ENCODE measurements around the gene PARD6G.
A peak's percentile ranks its signal among the peaks of the same experiment; 100 is the strongest.

The PARD6G gene

GRCh38 chr18:80218341-80219227, 28.7 kb downstream of the PARD6G start:
- peak in 1 of 10 donors; percentile 55 for DNase-seq
- intact Hi-C loops (cut with DNase I): no loop called here

DNA sequence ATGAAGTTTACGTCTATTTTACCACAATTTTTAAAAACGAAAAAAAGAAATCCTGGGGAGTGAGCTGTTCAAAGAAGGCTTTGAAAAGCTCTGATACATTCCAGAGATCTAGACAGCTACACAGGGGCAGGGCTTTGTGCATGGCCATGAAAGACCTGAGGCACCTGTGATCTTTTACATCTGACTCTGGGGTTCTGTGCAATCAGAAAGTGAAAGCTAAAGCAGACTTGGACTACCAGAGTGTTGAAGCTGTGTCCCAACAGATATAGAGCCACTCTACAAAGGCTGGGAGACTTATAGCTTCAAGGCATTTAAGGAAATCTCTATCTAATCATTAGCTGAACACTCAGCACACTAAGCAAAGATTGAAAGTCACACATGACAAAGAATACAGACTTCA, 34.1 kb downstream of the PARD6G start:
- no peak for DNase-seq
- intact Hi-C loops (cut with DNase I): no loop called here

DNA sequence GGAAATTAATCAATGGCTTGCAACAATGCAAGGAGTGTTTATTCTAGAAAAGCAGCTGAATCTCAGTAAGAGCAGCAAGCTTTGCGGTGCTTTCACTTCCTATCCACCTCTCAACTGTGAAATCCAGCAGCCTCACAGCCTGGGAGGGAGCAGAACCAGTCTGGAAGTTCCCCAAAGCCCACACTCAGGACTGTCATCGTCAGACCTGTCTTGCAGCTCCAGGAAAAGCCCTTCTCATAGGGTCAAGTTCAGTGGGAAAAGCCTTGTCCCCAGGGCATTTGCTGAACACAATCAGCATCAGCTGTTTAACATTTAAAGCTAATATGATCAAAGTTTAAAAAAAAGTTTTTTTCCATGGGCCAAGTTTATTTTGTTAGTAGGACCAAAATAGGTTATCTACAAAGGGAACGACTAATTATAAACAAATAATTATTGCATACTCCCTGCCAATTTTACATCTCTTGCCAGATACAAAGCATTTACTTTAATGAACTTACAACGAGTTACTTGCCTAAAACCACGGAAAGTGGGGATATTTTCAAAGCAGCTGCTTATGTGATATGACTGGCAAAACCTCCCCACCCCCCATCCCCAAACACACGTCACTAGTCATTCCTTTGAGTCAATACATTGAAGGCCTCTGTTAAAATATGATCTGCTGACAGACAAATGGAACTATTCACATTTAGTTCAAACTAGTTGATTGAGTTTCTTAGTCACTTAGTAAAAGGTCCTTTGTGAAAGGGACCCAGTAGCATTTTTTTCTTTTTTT, 36.8 kb downstream of the PARD6G start:
- peak in 1 of 10 donors; percentile 61 for DNase-seq
- intact Hi-C loops (cut with DNase I): no loop called here

DNA sequence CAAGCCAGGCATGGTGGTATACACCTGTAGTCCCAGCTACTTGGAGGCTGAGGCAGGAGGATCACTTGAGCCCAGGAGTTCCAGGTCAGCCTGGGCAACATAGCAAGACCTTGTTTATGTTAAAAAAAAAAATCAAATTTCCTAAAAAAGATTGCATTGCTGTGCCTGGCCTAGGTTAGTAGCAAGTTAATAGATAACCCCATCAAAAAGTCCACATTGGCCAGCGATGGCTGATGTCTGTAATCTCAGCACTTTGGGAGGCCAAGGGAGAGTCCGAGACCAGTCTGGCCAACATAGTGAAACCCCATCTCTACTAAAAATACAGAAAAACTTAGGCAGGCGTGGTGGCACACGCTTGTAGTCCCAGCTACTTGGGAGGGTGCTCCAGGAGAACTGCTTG, 38.7 kb downstream of the PARD6G start:
- intact Hi-C loops (cut with DNase I): no loop called here
- DNase-seq: peak in 1 of 10 donors; percentile 39

DNA sequence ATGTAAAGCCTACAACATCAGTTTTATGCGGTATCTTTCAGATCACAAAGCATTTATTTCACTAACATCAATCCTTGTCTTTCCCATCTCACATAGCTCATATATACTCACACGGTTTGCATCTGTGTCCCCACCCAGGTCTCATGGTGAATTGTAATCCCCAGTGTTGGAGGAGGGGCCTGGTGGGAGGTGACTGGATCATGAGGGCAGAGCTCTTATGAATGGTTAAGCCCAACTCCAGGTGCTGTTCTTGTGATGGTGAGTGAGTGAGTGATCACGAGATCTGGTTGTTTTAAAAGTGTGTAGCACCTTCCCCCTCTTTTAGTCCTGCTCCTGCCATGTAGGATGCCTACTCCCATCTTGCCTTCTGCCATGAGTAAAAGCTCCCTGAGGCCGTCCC, 42.0 kb downstream of the PARD6G start:
- intact Hi-C loops (cut with DNase I): no loop called here
- no peak for DNase-seq

- intact Hi-C loops (cut with DNase I): no loop called here
- DNase-seq: no peak
Measured at GRCh38 chr18:80204142-80204541, 43.2 kb downstream of the PARD6G start.

DNA sequence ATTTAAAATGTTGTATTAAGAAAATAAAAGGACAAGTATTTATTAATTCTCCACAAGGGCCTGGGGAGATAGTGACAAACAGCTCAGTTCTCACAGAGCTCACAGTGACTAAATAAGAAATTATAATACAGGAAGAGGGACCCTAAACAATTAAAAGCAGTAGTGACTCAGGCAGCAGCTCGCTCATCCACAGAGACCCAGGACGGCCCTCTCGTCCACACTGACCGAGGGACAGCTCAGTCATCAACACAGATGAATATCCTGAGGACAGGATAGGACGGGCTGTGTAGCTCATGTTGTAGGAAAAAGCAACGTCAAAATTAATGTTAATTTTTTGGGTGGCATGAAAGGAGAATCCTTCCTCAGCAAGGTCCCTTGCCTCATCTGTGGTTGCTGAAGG, 44.1 kb downstream of the PARD6G start:
- peak in 1 of 10 donors; percentile 23 for DNase-seq
- intact Hi-C loops (cut with DNase I): no loop called here

DNA sequence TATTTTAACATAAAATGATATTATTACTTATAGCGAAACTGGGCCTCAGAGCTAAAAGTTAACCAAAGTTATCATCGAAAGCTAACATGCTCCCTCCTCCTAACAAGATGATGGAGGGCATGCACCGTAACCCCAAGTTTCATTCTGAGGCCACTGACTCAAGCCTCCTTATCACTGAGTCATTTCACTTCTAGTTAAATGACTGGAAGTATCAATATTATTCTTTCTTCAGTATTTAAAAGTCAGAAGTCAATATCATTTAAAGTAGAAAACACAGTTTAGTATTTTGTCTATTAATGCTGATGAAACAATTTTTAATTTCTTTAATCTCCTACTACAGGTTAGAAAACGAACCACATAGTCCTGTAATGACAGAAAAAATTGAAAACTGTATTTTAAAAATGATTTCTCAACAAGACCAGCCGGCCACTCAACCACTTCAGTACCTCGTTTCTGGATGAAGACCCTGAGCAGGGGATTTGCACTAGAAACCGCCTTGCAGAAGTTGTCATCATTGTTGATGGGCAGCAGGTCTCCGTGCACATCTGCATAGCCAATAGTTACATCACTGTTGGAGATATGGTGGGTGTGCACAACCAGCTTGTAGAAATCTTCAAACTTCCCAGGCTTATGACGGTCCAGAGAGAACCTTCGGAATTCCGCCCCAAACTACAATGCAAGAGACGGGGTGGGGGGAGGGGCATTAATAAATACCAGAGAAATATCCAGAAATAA, 44.9 kb downstream of the PARD6G start:
- DNase-seq: peak in 1 of 10 donors; percentile 19
- intact Hi-C loops (cut with DNase I): no loop called here

- intact Hi-C loops (cut with DNase I): no loop called here
- DNase-seq: no peak
Measured at GRCh38 chr18:80201739-80202138, 45.6 kb downstream of the PARD6G start.

DNA sequence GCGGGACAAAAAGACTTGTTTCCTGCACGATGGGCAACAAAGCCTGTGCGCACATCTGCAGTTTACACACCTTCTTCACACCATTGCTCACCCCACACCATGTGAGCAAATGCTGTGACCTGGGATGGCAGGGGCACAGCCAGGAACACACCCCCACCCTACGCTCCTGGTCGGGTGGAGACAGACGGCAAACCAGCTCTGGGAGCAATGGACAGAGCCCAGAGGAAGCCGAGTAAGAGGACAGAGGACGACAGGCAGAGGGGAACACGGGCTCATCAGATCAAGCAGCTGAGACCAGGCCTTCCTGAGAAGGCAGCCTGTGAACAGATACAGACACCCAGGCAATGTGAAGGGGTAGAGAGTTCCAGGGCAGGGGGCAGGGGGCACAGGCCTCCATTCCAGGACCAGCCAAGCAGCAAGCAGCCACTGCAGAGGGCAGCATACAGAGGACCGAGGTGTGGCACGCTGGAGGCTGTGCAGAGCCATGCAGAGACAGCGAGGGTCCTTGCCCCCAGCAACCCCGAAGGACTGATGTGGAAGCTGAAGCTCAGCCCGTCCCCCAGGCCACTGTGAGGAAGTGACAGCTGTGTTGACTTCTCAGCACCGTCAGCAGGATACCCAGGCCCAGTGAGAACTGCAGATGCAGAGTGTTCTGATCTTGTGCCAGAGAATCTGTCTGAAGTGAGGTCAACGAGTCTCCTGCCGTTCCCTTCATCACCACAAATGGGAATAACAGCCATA, 46.2 kb downstream of the PARD6G start:
- intact Hi-C loops (cut with DNase I): no loop called here
- peak in 2 of 10 donors; percentile 61 to 83 for DNase-seq

GRCh38 chr18:80200171-80200931, 47.0 kb downstream of the PARD6G start:
- intact Hi-C loops (cut with DNase I): no loop called here
- peak in 8 of 10 donors; percentile 55 to 94 (median 70) for DNase-seq

DNA sequence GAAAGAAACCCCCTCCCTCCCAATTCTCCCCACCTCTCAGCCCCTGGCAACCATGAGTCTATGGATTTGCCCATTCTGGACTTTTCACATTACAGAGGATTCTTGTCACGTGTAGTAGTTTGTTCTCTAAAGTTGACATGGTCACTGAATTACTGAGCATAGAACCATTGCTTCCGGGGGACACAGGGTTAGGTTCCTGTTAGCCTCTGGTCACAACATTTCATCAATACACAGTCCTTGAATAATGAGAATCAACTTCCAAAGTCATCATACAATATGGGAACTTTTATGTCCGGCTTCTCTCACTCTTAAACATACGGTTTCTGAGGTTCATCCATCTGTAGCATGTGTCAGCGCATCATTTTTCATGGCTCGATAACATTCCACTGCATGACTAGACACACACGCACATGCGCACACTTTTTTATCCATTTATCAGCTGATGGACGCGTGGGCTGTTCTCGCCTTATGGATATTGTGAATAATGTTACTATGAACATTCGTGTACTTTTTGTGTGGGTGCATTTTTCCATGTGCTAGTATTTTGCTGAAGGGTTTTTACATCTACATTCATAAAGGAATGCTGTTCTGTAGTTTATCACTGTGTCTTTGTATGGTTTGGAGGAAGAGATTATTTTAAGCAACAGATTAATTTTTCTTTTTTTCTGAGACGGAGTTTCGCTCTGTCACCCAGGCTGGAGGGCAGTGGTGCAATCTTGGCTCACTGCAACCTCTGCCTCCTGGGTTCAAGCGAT, 48.1 kb downstream of the PARD6G start:
- intact Hi-C loops (cut with DNase I): no loop called here
- DNase-seq: no peak

- DNase-seq: peak in 1 of 10 donors; percentile 54
- intact Hi-C loops (cut with DNase I): no loop called here
Measured at GRCh38 chr18:80198391-80198790, 48.9 kb downstream of the PARD6G start.

DNA sequence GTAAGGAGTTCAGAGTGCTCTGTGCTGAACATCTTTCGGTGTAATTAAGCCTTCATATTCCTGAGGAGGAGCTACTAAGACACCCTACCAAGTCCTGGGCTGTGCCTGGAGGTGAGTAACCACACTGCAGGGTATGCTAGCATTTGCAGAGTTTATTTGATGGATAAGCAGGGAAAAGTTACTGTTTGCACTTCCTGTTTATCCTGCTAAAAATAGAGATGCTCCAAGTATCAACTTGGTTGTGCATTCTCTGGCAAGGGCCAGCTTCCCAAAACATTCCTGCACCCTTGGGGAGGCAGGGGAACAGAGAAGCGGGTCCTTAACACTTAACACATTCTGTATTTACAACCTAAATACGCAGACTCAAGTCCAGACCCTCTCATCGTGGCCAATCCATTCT, 49.8 kb downstream of the PARD6G start:
- DNase-seq: no peak
- intact Hi-C loops (cut with DNase I): no loop called here

DNA sequence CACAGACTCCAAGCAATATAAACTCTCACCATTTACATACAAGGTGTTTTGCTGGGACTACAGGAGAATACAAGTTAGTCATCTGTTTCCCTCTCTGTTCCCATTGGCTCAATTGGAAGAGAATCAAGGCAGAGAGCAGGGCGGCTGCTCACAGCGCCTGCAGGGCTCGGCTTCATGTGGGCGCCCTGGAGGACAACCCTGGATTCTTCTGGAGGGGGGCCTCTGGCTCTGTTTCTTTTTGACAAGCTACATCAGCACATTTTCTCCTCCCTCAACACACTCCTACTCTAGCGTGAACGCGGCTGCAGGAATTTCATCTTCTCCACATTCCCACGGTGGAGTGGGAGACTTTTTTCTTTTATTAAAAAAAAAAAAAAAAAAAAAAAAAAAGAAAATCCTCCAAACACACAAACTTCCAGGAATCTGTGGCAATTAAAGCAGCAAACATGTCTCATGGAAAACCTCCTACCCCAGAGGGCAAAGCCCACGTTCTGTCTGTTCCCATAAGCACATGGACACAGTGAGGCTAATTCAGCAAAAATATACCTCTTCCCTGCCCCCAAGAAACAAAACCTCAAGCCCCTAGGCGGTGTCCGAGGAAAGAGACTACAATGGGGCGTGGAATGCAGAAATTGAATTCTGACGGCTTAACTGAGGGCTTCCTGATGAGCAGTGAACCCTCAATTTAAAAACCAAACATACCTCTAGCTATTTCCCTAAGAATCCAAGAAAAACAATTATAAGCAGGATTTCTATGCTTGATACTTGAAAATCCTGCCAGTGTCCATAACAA, 50.6 kb downstream of the PARD6G start:
- DNase-seq: peak in 1 of 10 donors; percentile 66
- intact Hi-C loops (cut with DNase I): no loop called here

DNA sequence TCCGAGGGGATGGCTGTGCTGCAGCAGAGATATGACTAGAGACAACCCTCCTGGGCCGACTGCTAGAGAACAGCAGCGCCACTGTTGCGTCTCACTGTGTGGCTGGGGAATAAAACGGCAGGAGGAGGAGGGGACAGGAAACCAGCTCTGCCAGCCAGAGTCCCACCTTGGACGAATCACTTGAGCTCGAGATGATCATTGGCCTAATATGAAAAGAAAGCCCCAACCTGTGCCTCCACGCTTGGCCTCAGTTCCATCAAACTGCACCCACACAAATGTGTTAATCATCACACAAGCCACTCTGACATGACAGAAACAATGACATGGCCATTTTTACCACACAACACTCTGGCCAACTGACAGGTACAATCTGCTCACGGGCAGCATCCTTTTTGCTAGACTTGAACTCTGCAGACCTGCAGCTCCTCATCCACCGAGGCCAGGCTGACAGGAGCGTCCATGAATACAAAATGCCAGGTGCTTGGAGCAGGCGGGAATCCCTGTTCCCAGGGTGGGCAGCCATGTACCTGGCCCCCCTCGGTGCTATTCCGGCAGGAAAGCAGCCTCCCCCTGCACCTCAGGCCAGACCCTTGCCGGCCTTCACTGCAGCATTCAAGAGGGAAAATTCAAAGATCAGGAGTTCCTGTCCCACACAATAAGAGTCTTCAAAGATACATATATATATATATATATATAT, 52.3 kb downstream of the PARD6G start:
- no peak for DNase-seq
- intact Hi-C loops (cut with DNase I): no loop called here

- DNase-seq: no peak
- intact Hi-C loops (cut with DNase I): no loop called here
Measured at GRCh38 chr18:80193701-80194100, 53.6 kb downstream of the PARD6G start.
